NCI-H69 (cell line): ENCODE measurements around the gene CHST8.

Experiments
- DNase-seq: peaks from one replicate; lab custom pipeline; 2025; lab: John Stamatoyannopoulos, UW

The CHST8 gene

DNA sequence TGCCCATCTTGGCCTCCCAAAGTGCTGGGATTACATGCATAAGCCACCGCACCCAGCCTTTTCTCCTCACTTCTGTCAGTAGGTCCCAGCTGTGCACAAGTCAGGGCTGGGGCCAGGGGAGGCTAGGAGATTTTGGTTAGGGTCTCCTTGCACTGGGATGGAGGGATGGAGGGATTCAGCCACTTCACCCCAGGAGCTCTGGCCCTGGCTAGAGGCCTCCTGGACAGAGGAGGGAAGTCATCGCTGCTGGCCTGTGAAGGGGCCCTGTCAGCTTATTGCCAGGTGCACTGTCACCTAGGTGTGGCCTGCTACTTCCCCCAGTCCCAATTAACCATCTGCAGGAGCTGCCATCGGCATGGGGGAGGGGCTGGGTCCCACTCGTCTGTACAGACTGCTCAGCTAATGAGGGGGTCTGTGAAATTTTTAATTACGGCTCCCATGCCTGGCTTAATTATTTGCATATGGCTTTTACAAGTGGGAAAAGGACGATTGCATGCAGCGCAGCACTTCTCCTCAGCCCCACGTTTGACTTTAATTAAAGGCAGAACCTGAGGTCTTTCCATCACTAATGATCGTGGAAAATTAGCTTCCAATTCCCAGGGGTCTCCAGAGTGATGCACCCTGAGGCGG is 52.4 kb downstream of the CHST8 start:
- peak; percentile 74 for DNase-seq

DNA sequence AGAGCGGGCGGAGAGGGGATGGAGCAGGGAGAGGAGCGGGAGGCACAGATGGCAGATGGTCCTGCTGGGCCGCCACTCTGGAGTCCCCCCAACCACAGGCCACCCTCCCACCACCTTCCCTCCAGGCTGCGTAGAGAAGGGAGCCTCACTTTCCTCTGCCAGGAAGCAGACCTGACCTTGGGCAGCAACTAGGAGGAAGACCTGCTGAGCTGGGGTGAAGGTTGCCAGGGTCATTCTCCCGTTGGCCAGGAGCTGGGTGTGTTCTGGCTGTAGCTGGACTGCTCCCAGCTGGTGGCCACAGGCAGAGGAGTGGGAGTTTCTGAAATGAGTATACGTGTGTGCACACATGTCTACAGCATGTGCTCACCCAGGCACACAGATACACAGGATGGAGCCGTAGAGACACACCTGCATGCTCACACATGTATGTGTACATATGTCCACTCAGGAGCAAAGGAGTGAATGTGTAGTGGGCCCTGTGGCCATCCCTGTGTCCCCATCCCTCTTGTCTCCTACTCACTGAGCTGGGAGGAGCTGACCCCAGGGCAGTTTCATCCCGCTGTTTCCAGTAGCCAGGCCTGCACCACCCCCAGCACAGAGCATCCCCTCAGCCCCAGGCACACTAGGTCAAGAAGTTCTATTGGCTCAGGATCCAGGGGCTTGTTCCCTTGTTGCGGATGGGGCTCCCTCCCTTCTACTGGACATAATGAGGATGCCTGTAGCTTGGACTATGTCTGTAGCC is 53.0 kb downstream of the CHST8 start:
- DNase-seq: no peak

DNA sequence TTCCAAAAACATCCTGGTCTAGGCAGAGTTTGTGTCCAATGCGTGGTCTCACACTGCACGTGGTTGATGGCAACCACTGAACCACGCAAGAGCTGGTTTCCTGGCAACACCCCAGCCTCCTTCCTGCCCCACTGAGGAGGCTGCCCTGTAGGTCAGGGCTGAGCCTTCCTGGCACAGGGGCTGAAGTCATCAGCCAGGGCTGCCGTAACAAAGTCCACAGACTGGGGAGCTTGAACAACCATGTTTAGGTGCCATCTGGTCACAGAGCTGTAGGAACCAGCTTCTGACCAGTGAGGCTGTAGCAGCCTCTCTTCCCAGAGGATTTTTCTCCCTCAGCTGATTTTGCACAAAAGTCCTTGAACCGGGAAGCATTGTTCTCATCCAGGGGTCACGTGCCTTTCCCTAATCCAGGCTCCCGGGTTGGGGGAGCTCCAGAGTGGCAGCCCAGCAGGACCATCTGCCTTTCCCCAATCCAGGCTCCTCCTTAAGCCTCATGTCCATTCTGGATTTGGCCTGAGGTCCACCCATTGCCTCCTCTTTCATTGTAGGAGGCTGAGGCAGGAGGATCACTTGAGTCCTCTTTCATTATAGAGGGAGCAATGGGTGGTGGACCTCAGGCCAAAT is 53.9 kb downstream of the CHST8 start:
- no peak for DNase-seq

DNA sequence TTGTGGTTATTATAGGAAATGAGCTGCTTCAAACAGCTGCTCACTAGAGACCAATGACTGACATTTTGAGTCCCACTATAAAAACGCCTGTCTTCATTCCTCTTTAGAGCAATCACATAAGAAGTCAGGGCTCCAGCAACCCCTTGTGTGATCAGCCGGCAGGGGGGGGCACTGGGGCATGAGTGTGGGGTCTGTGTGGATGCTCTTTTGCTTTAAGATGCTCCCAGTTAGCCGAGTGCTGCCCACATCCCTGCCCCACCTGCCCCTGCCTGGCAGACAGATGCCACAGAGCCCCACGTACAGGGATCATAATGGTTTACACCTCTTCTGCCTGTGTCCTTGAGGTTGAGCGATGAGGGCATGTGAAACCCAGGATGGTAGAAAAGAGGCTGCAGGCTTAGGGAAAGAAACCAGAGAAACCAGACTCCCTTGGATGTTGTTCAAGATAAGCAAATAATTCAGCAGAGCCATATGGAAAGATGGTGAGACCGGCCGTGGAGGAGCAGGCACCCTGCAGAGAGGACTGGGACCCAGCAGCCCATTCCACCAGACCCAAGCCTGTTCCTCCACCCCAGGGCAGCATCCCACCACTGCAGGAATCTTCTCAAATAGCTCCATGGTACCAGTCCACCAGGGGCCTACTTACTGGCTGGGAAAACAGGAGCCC is 55.4 kb downstream of the CHST8 start:
- no peak for DNase-seq

DNA sequence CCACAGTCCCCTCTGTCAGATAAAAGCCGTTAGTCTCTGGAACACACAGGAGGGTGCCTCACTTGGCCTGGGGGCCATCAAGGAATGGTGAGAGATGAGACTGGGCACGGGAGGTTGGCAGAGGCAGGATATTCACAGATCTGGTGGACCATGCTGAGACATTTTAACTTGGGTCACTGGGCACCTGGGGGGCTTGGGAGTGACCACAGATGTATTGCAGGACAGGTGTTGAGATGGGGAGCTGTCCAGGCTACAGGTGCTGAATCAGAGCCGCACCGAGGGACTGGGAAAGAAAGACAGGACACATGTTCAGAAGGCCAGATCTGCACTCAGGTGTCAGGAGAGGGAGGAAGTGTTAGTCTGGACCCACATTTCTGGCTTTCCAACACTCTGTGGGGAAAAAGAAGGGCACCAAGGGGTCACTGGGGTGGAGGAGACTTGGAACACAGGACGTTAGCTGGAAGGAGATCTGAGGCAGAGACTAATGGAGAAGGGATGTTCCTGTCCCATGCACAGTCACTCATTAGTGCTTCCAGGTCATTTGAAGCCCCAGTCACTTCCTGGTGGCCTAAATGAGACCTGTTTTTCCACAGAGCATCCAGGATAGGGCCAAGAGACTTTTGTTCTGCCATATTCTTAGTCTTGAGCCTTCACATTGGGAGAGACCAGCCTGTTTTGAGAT is 56.1 kb downstream of the CHST8 start:
- no peak for DNase-seq

DNA sequence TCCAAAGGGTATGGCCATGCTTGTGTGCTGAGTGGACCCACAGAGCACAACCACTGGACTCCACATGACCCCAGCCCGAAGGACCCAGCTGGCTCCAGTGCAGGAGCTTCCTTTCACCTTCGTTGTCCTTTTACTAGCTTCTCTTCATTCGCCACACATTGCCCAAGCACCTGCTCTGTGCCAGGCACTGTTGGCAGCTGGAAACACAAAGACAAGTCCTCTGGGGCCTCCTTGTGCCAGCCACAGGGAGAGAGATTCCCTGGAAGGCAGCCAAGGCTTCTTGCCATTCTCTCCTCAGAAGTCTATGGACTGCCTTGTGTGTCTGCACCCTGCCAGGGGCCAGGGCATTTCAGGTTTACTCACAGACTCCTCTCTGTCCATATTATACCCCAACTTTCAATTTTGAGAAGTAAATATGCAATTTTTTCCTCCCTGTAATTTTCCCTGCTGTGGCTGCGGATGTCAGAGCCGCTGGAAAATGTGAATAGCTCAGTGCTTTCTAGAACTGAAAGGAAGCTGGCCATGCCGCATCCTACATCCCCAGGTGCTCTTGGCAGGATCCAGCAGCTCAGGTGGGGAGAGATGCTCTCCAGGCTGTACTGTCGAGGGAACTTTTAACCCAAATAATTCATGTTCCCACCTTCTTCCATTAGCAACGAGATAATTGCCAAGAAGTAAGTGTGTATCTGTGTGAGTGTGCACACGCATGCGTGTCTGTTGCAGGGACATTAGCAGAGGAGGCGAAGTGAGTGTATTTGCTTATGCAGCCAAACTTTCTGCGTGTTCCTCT is 57.2 kb downstream of the CHST8 start:
- peak; percentile 92 for DNase-seq

- no peak for DNase-seq
Observed at GRCh38 chr19:33679696-33680095, 57.9 kb downstream of the CHST8 start.

GRCh38 chr19:33681081-33681680 is 59.4 kb downstream of the CHST8 start:
- no peak for DNase-seq

DNA sequence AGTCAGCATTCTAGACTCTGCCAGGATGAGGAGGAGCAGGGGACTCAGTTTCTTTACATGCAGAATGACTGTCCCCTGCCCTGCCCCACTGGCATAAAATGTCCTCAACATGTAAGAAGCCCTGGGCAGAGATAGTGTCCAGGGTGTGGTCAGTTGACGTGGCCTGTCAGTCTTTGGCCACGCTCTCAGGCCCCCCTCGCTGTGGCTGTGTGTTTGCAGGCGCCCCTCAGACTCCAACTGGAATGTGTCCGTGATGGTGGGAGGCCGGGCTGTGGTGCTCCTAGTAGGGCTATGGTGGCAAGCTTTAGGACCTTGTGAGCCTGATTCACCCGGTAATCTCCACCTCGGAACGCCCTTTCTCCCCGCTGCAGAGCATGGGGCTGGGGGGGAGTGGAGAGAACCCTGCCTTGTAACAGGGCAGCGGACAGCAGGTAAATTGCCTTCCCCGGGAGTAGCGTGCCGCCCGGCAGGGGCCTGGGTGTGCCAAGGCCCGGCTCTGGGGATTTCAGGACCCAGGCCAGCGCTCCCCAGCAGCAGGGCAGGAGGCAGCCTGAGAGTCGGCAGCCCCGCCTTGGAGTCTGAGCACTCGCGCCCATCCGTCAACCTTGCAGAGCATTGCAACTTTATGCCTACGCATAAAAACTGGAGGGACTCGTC is 62.3 kb downstream of the CHST8 start:
- DNase-seq: no peak

DNA sequence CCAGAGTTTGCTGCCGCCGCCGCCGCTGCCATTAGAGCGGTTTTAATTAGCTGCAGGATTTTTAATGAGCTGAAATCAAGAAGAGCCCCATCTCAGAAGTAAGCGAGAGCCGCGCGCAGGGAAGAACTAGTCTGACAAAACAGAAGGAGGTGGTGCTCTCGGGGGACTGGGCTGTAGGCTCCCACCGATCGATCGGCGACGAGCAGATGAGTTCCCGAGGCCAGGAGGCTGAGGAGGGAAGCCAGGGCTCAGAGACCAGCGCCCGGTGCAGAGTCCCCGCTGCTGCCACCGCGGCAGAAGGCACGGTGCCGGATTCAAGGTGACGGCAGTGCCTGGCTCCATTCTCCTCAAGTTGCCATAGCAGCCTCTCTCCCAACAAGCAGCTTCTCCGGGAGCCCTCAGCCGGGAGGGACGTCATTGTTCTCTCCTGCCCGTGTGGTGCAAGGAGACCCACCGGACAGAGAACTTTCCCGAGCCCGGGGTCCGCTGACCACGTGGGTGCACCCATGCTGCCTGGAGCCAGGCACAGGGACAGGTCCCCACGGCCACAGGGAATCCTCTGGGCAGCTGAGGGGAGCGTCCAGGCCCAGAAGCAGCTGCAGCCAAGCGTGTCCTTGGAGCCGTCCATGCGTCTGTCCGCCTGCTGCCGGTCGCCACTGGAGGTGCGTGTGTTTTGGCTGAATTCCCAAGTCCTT is 62.9 kb downstream of the CHST8 start:
- peak; percentile 58 for DNase-seq

DNA sequence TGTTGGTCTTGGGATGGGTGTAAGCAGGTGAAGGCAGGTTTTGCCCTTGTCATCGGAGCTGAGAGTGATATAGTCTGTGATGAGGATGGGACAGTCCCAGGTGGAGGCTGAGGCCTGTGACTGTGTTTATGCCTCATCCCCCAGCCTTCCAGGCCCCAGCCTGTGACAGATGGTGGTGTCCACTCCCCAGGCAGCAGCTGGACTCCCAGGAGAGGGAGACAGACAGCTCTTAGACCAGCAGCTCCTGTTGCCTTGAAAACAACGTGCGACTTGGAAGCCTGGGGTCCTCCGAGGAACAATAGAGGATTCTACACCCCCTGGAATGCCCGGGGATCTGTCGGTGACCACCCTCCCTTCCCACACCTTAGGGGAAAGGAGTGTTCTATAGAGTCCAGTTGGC is 63.8 kb downstream of the CHST8 start:
- DNase-seq: peak; percentile 13

- no peak for DNase-seq
Observed at GRCh38 chr19:33686262-33686661, 64.5 kb downstream of the CHST8 start.

- DNase-seq: no peak
Observed at GRCh38 chr19:33686687-33687480, 65.1 kb downstream of the CHST8 start.

- DNase-seq: peak; percentile 81
Observed at GRCh38 chr19:33687481-33688170, 65.9 kb downstream of the CHST8 start.

DNA sequence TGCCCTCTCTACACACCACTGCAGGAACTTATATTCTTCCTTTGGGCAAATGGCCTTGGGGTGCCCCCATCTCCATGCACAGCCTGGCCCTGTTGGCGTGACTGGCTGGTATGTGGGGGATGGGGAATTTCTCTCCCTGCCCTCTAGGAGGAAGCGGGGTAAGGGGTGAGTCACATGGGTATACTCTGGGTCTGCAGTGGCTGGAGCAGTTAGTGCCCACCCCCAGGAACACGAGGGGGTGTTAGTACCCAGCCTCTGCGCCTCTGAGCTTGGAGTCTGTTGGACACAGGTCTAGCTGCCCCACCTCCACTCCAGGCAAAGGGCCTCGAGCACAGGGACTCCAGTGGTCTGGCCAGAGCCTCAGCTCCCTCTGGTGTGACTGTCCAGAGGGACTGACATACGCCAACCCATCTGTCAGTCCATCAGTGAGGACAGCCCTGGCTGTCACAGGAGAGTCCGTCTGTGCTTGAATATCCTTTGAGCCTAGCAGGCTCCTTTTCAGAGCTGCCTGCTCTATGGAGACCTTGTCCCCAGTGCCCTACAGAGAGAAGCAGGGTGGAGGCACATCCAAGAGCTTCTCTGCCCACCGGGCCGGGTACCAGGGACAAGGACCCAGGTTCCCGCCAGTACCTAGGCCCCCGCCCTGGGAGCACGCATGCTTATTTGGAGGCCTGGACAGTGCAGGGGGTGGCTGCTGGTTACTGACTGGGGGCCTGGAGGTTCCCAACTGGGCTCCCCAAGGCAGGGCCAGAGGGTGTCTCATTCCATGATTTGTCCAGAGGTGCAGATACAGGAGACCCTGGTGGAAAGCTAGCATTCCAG is 66.6 kb downstream of the CHST8 start:
- no peak for DNase-seq

DNA sequence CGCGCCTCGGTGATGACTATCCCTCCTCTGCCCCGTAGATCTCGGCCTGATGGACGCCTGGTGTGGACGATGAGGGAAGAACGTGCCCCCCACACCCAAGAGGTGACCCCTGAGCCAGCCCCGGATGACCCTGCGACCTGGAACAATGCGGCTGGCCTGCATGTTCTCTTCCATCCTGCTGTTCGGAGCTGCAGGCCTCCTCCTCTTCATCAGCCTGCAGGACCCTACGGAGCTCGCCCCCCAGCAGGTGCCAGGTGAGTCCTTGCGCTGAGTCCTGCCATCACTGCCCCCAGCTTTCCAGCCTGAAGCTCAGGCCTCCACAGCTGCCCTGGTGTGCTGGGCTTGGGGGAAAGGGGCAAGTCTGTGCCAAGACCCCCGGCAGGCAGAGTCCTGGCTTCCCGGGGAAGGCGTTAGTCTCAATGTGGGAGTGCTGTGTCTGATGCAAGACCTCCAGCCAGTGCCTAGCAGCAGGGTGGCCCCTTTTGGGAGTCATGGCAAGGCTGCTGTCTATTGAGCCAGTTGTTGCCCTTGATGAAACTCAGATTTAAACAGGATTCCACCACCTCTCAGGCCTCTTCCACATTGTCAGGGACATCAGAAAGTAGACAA is 67.5 kb downstream of the CHST8 start:
- no peak for DNase-seq

GRCh38 chr19:33689868-33690267 is 68.1 kb downstream of the CHST8 start:
- DNase-seq: no peak
